Activated naive CD8-positive, alpha-beta T cell treated with anti-CD3 and anti-CD28 coated beads, Interleukin-2, amount 10 ng/mL, durations not matched to agents 7 days and 5 days (primary cell): Measurements from ENCODE around the gene PFDN2. TPM values are rescaled to one million over a fixed set of nuclear protein-coding genes. Genes with fewer than 3 reads are reported as not detected.

Experiments
- ATAC-seq: fragments of 150-1000 bp; cut with Tn5 transposase; one replicate; pipeline ENCODE4 v1.10.0; 2021; ENCODE audit warnings: low read depth, moderate library complexity
- POLR2A ChIA-PET: fragments of 350-600 bp; sonication (Branson Sonifier 250); formaldehyde crosslinking; loops from one replicate; lab custom pipeline; 2021; ENCODE audit warnings: antibody characterized with exemption; lab: Charles Lee
- DNase-seq: peaks from one replicate; pipeline ENCODE4 v3.0.0; 2021
- H3K27ac Mint-ChIP-seq: one replicate; pipeline ENCODE4 v1.8.0; 2022; ENCODE audit warnings: mild to moderate bottlenecking, mixed read lengths
- H3K27me3 Mint-ChIP-seq: one replicate; pipeline ENCODE4 v1.8.0; 2022; ENCODE audit warnings: mild to moderate bottlenecking, moderate library complexity, mixed read lengths
- H3K36me3 Mint-ChIP-seq: one replicate; pipeline ENCODE4 v1.8.0; 2021; ENCODE audit warnings: mild to moderate bottlenecking, mixed read lengths
- H3K4me1 Mint-ChIP-seq: one replicate; pipeline ENCODE4 v1.8.0; 2021; ENCODE audit warnings: mixed read lengths
- H3K4me3 Mint-ChIP-seq: one replicate; pipeline ENCODE4 v1.8.0; 2022; ENCODE audit warnings: mild to moderate bottlenecking, moderate library complexity, mixed read lengths
- H3K9me3 Mint-ChIP-seq: one replicate; pipeline ENCODE4 v1.8.0; 2021; ENCODE audit warnings: mixed read lengths
- total RNA-seq, 2 experiments: library from RNA; stranded (reverse); gene quantifications; one replicate each; pipeline ENCODE4 v1.2.3, GENCODE V29; 2021

Gene PFDN2
- total RNA-seq: 10 to 100 TPM; 54.1 to 62.3 TPM

DNA sequence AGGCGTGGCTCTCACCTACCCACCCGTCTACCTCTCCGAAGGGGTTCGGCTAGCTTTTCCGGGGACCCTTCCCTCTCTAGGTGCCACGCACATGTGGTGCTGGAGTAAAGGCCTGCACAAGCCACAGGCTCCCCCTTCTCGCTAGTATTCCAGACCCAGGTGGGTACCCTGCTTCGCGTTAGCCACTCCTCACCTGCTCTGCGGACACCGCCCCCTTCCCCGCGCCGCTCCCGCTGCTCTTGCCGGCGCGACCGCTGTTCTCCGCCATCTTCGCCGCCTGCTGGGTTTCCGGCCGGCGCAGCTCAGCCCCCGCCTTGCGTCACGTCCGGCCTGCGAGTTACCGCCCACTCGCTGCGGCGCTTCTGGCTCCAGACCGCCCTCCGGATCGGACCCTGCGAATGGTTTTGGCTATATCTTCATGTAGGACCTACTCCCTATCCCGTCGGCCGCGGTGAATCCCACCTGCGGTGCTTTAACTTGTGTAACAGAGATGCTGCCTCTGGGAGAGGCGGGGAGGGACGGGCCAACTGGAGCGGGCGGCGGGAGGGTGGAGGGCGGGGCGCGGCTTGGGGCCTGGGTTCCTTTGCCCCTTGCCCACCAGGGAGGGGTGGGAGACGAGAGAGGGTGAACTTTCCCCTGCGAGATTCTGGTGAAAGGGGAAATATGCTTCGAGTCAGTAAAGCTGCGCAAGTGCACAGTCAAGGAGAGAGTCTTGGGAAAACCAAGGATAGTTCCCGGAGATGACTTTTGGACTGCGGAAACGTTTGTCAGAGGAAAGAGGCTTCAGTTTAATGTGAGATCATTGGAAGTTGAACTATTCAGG lies at the start of gene PFDN2, which contains the start of gene NIT1:
TSS of gene PFDN2 (minus strand) at position 279 of the 823 bp plus-strand sequence. CDS start at position 268, 11 bp downstream.
TSS of gene NIT1 (plus strand) at position 347 of the 823 bp plus-strand sequence. CDS start at position 419, 72 bp downstream.
- peak; percentile 90 for DNase-seq
- H3K4me3 Mint-ChIP-seq: peak within 1 kb of the TSS; percentile 94
- no peaks in the 10 kb centered on the region for H3K9me3 Mint-ChIP-seq
- ATAC-seq: peak; percentile 80
- peaks cover 45% of the 10 kb centered on the region for H3K4me1 Mint-ChIP-seq
- H3K27ac Mint-ChIP-seq: peak within 1 kb of the TSS; percentile 89
- no peaks in the 10 kb centered on the region for H3K27me3 Mint-ChIP-seq
- peaks cover 19% of the 10 kb centered on the region for H3K36me3 Mint-ChIP-seq
- POLR2A ChIA-PET: interaction anchor here (0.6 to 2.5 kb wide), 21 partner anchors 10 to 407 kb away, joined by 3 to 16 read pairs (median 4); partner anchors contain the start of genes ARHGAP30, CD48, F11R and KLHDC9

DNA sequence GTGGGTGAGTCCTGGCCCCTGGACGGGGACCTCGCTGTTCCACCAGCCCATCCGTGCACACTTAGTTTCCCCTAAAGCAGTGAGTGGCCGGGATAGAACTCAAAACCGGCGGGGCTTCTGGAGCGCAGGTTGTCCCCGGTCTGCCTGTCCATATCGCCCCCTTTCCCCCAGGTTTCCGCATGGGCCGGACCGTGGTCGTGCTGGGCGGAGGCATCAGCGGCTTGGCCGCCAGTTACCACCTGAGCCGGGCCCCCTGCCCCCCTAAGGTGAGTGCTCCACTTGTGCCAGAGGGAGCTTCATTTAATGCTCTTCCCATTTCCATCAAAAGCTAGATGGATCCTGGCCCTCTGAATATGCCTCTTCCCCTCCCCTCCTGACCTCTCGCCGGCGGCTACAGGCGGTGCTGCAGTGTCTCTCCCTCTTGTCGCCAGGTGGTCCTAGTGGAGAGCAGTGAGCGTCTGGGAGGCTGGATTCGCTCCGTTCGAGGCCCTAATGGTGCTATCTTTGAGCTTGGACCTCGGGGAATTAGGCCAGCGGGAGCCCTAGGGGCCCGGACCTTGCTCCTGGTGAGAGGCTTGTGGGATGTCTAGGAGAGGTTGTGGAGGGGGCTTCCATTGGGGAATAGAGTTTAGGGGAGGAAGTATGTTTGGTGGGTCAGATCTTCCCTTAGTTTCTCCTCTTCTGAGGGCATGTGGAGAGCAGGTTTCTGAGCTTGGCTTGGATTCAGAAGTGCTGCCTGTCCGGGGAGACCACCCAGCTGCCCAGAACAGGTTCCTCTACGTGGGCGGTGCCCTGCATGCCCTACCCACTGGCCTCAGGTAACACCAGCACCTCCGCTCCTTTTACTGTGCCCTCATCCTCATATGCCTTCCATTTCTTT lies 49.1 kb upstream of the PFDN2 start:
- no peak for ATAC-seq
- no peaks in the 10 kb centered on the region for H3K27me3 Mint-ChIP-seq

DNA sequence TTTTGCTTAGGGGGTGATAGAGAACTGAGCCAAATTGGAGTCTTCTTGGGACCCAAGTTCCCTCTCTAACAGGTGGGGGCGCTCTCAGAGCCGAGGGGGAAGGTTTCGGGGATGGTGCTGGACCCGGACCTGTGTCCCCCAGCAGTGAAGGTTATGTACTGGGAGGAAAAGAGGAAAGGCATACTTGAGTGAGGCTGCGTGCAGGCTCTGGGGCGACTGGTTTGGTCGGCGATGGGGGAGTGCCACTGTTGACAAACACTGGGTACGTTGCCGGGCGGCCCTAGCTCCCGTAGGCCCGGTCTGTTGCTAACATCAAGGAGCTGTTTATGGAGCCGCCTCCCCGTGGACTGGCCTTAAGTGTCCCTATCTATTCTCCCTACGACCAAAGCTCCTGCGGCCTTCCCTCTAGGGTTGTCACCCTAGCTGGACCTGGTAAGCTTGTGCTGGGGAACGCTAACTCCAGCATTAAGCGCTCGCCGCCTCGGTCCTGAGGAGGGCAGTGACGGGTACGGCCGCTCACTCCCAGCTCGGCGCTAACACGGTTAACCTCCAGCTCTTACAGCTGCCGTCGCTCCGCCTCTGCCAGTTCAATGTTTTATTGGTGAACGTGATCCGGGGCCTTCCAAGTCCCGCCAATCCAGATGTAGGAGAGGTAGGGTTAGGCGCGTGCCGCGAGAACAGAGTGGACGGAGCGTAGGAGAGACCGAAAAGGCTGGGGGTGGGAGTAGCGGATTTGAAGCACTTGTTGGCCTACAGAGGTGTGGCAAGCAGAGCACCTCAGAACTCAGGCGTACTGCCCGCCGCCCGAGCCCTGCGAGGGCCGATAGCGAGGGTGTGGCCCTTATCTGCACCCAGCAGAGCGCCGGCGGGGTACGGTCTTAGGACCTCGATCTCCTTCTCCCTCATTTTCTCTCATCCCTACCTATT lies 48.2 kb upstream of the PFDN2 start, which contains the start of gene PPOX:
TSS of gene PPOX (plus strand) at position 685 of the 927 bp plus-strand sequence. CDS start 422 bp downstream, outside the sequence.
- peaks cover 15% of the 10 kb centered on the region for H3K36me3 Mint-ChIP-seq
- H3K4me3 Mint-ChIP-seq: peak within 1 kb of the TSS; percentile 92
- no peaks in the 10 kb centered on the region for H3K9me3 Mint-ChIP-seq
- peaks cover 30% of the 10 kb centered on the region for H3K4me1 Mint-ChIP-seq
- ATAC-seq: peak; percentile 95
- POLR2A ChIA-PET: interaction anchor here (0.5 to 3.5 kb wide), 19 partner anchors 8 to 216 kb away, joined by 3 to 37 read pairs (median 7); partner anchors contain the start of genes ADAMTS4, ARHGAP30, B4GALT3 and DEDD
- peak within 1 kb of the TSS; percentile 97 for H3K27ac Mint-ChIP-seq
- no peaks in the 10 kb centered on the region for H3K27me3 Mint-ChIP-seq
- peak; percentile 87 for DNase-seq

More for the DNA sequence above, 49.1 kb upstream of the PFDN2 start:
- no peak for DNase-seq
- H3K4me3 Mint-ChIP-seq: peak overlapping the region; percentile 92
- peaks cover 15% of the 10 kb centered on the region for H3K36me3 Mint-ChIP-seq
- H3K9me3 Mint-ChIP-seq: no peaks in the 10 kb centered on the region
- peaks cover 29% of the 10 kb centered on the region for H3K4me1 Mint-ChIP-seq
- POLR2A ChIA-PET: interaction anchor here (0.6 to 3.5 kb wide), 16 partner anchors 9 to 215 kb away, joined by 3 to 37 read pairs (median 8); partner anchors contain the start of genes ARHGAP30, B4GALT3, FCER1G and KLHDC9
- peak overlapping the region; percentile 97 for H3K27ac Mint-ChIP-seq

GRCh38 chr1:161164901-161165610 lies 47.2 kb upstream of the PFDN2 start:
- Mint-ChIP-seq H3K27me3 (no peaks in the 10 kb centered on the region), H3K4me1 (peaks cover 32% of the 10 kb centered on the region), H3K27ac (peak overlapping the region; percentile 81), H3K36me3 (peaks cover 13% of the 10 kb centered on the region), H3K9me3 (no peaks in the 10 kb centered on the region), H3K4me3 (peak overlapping the region; percentile 18)
- POLR2A ChIA-PET: interaction anchor here (0.6 to 3.5 kb wide), 17 partner anchors 8 to 217 kb away, joined by 3 to 37 read pairs (median 8); partner anchors contain the start of genes ADAMTS4, ARHGAP30, B4GALT3 and DEDD
- DNase-seq: no peak
- ATAC-seq: no peak

DNA sequence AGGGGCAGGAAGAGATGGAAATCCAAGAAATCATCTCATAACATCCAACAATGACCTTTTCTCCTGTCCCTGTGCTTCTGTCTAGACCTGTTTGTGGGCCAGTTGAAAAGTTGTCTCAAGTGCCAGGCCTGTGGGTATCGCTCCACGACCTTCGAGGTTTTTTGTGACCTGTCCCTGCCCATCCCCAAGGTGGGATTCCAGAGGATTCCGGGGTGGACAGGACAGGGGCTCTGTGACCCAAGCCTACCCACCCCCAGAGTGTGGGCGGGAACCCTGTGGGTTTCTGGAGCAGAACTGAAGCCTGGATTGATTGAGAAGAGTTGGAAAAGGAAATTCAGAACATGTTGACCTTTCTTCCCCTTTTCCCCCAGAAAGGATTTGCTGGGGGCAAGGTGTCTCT lies 46.0 kb upstream of the PFDN2 start:
- peaks cover 10% of the 10 kb centered on the region for H3K36me3 Mint-ChIP-seq
- peaks cover 33% of the 10 kb centered on the region for H3K4me1 Mint-ChIP-seq
- ATAC-seq (no peak), DNase-seq (no peak)
- H3K9me3 Mint-ChIP-seq: no peaks in the 10 kb centered on the region
- H3K27ac Mint-ChIP-seq: peak overlapping the region; percentile 58
- POLR2A ChIA-PET: no interaction called here
- H3K27me3 Mint-ChIP-seq: no peaks in the 10 kb centered on the region
- no peak overlapping the region for H3K4me3 Mint-ChIP-seq

DNA sequence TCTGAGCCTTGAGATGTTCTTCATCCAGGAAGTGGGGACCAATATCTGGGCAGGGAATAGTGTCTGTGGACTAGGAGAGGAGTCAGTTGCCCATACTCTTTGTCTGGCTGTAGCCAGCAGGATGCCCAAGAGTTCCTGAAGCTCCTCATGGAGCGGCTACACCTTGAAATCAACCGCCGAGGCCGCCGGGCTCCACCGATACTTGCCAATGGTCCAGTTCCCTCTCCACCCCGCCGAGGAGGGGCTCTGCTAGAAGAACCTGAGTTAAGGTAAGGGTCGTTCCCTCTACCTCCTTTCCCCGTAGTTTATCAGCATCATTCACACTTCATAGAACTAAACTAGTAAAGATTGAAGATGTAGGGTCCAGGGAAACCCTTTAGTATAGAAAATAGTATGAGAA lies 45.0 kb upstream of the PFDN2 start:
- no peak for ATAC-seq
- POLR2A ChIA-PET: interaction anchor here (1.8 kb wide), 1 partner anchor 20 kb away, joined by 6 read pairs; no protein-coding TSS in a partner anchor
- Mint-ChIP-seq H3K36me3 (peaks cover 10% of the 10 kb centered on the region), H3K4me1 (peaks cover 35% of the 10 kb centered on the region), H3K27me3 (no peaks in the 10 kb centered on the region), H3K4me3 (no peak overlapping the region), H3K27ac (peak overlapping the region; percentile 58), H3K9me3 (no peaks in the 10 kb centered on the region)
- DNase-seq: no peak

DNA sequence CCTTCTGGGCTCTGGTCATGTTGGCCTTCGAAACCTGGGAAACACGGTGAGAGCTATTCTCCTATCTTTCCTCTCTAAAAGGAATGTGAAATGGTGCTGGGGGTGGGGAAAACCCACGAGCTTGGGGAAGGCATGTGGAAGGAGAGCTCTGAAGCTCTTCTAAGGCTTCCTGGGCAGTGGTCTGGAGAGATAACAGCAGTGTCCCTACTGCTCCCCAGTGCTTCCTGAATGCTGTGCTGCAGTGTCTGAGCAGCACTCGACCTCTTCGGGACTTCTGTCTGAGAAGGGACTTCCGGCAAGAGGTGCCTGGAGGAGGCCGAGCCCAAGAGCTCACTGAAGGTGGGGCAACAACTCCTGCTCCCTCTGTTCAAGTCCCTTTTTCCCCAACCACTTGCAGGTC lies 44.2 kb upstream of the PFDN2 start:
- H3K9me3 Mint-ChIP-seq: no peaks in the 10 kb centered on the region
- ATAC-seq (no peak), DNase-seq (no peak)
- H3K4me1 Mint-ChIP-seq: peaks cover 32% of the 10 kb centered on the region
- peaks cover 16% of the 10 kb centered on the region for H3K36me3 Mint-ChIP-seq
- no peak overlapping the region for H3K4me3 Mint-ChIP-seq
- no peak overlapping the region for H3K27ac Mint-ChIP-seq
- H3K27me3 Mint-ChIP-seq: no peaks in the 10 kb centered on the region
- POLR2A ChIA-PET: interaction anchor here (1.8 kb wide), 1 partner anchor 20 kb away, joined by 6 read pairs; no protein-coding TSS in a partner anchor

GRCh38 chr1:161161652-161162051 lies 43.8 kb upstream of the PFDN2 start:
- POLR2A ChIA-PET: interaction anchor here (1.8 kb wide), 1 partner anchor 21 kb away, joined by 6 read pairs; no protein-coding TSS in a partner anchor
- H3K9me3 Mint-ChIP-seq: no peaks in the 10 kb centered on the region
- ATAC-seq (no peak), DNase-seq (no peak)
- peaks cover 30% of the 10 kb centered on the region for H3K4me1 Mint-ChIP-seq
- H3K36me3 Mint-ChIP-seq: peaks cover 18% of the 10 kb centered on the region
- no peak overlapping the region for H3K4me3 Mint-ChIP-seq
- H3K27me3 Mint-ChIP-seq: no peaks in the 10 kb centered on the region
- no peak overlapping the region for H3K27ac Mint-ChIP-seq

DNA sequence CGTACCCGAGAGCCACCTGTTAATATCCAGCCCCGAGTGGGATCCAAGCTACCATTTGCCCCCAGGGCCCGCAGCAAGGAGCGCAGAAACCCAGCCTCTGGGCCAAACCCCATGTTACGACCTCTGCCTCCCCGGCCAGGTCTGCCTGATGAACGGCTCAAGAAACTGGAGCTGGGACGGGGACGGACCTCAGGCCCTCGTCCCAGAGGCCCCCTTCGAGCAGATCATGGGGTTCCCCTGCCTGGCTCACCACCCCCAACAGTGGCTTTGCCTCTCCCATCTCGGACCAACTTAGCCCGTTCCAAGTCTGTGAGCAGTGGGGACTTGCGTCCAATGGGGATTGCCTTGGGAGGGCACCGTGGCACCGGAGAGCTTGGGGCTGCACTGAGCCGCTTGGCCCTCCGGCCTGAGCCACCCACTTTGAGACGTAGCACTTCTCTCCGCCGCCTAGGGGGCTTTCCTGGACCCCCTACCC lies 42.9 kb upstream of the PFDN2 start:
- ATAC-seq: no peak
- Mint-ChIP-seq H3K36me3 (peaks cover 18% of the 10 kb centered on the region), H3K9me3 (no peaks in the 10 kb centered on the region), H3K27ac (peak overlapping the region; percentile 93), H3K4me3 (peak overlapping the region; percentile 94), H3K27me3 (no peaks in the 10 kb centered on the region), H3K4me1 (peaks cover 30% of the 10 kb centered on the region)
- no peak for DNase-seq
- POLR2A ChIA-PET: no interaction called here

- DNase-seq (no peak), ATAC-seq (no peak)
- peaks cover 22% of the 10 kb centered on the region for H3K36me3 Mint-ChIP-seq
- no peaks in the 10 kb centered on the region for H3K27me3 Mint-ChIP-seq
- POLR2A ChIA-PET: no interaction called here
- H3K4me3 Mint-ChIP-seq: peak overlapping the region; percentile 94
- no peaks in the 10 kb centered on the region for H3K9me3 Mint-ChIP-seq
- H3K27ac Mint-ChIP-seq: peak overlapping the region; percentile 93
- H3K4me1 Mint-ChIP-seq: peaks cover 33% of the 10 kb centered on the region
Observed at GRCh38 chr1:161159913-161160243, 42.0 kb upstream of the PFDN2 start.

GRCh38 chr1:161159087-161159912 lies 41.5 kb upstream of the PFDN2 start, which contains the start of gene USP21:
USP21 (plus strand) TSS chr1:161159500; CDS start chr1:161160641, 1,141 bp downstream.
- ATAC-seq (peak; percentile 97), DNase-seq (peak; percentile 92)
- Mint-ChIP-seq H3K27me3 (no peaks in the 10 kb centered on the region), H3K36me3 (peaks cover 22% of the 10 kb centered on the region), H3K9me3 (no peaks in the 10 kb centered on the region), H3K4me3 (peak within 1 kb of the TSS; percentile 94), H3K4me1 (peaks cover 33% of the 10 kb centered on the region), H3K27ac (peak within 1 kb of the TSS; percentile 93)
- POLR2A ChIA-PET: no interaction called here
